KOPT-K1 (cell line): ENCODE measurements around the gene CUTC.
A peak's percentile ranks its signal among the peaks of the same experiment; 100 is the strongest.
"Not testable (repeated sequence)": the region's sequence is repeated elsewhere in the genome, so short reads cannot be mapped to it uniquely, and the experiment has no call there.

ENCODE experiments used
- H3K27ac ChIP-seq: fragments of 200-600 bp; sonication (generic); 2 replicates; pipeline ENCODE4 v1.5.1; 2016; ENCODE audit warnings: antibody characterized with exemption, mild to moderate bottlenecking, low read depth, low read length; ENCODE audit not compliant: poor library complexity, severe bottlenecking
- H3K36me3 ChIP-seq: fragments of 200-600 bp; sonication (generic); 2 replicates; pipeline ENCODE4 v1.5.1; 2017; ENCODE audit warnings: antibody characterized with exemption, mild to moderate bottlenecking, low read length, moderate library complexity; ENCODE audit not compliant: insufficient read depth
- H3K9me3 ChIP-seq: fragments of 200-600 bp; sonication (generic); 2 replicates; pipeline ENCODE4 v1.5.1; 2017; ENCODE audit warnings: antibody characterized with exemption, low read length, mild to moderate bottlenecking; ENCODE audit not compliant: insufficient read depth, poor library complexity, severe bottlenecking

CUTC gene

GRCh38 chr10:99731306-99732032 is 565 bp upstream of the CUTC start:
- no peaks in the 10 kb centered on the region for H3K9me3 ChIP-seq
- peaks cover 32% of the 10 kb centered on the region for H3K36me3 ChIP-seq
- H3K27ac ChIP-seq, result peak overlapping the region; percentile 84

- H3K27ac ChIP-seq, result no peak overlapping the region
- no peaks in the 10 kb centered on the region for H3K9me3 ChIP-seq
- peaks cover 33% of the 10 kb centered on the region for H3K36me3 ChIP-seq
These were observed 1.3 kb downstream of the CUTC start for GRCh38 chr10:99733366-99733765.

- peaks cover 37% of the 10 kb centered on the region for H3K36me3 ChIP-seq
- not testable (repeated sequence) for H3K9me3 ChIP-seq, H3K27ac ChIP-seq
These were observed 2.1 kb downstream of the CUTC start for GRCh38 chr10:99734111-99734510.

GRCh38 chr10:99740260-99740659 is 8.2 kb downstream of the CUTC start:
- H3K9me3 ChIP-seq, result peaks cover 28% of the 10 kb centered on the region
- no peak overlapping the region for H3K27ac ChIP-seq
- H3K36me3 ChIP-seq, result peaks cover 98% of the 10 kb centered on the region

GRCh38 chr10:99740933-99741559 is 9.0 kb downstream of the CUTC start:
- H3K9me3 ChIP-seq, result peaks cover 28% of the 10 kb centered on the region

GRCh38 chr10:99742254-99742653 is 10.2 kb downstream of the CUTC start:
- Histone ChIP-seq H3K27ac (no peak overlapping the region), H3K36me3 (peaks cover 98% of the 10 kb centered on the region), H3K9me3 (peaks cover 28% of the 10 kb centered on the region)

More at GRCh38 chr10:99740933-99741559, 9.0 kb downstream of the CUTC start:
- Histone ChIP-seq H3K27ac (no peak overlapping the region), H3K36me3 (peaks cover 100% of the 10 kb centered on the region)

GRCh38 chr10:99742701-99743100 is 10.7 kb downstream of the CUTC start:
- Histone ChIP-seq H3K27ac (no peak overlapping the region), H3K9me3 (peaks cover 28% of the 10 kb centered on the region), H3K36me3 (peaks cover 98% of the 10 kb centered on the region)

GRCh38 chr10:99743841-99744240 is 11.8 kb downstream of the CUTC start:
- Histone ChIP-seq H3K27ac (no peak overlapping the region), H3K36me3 (peaks cover 98% of the 10 kb centered on the region), H3K9me3 (peaks cover 28% of the 10 kb centered on the region)

- H3K27ac ChIP-seq, H3K9me3 ChIP-seq: not testable (repeated sequence)
- H3K36me3 ChIP-seq, result peaks cover 98% of the 10 kb centered on the region
These were observed 14.1 kb downstream of the CUTC start for GRCh38 chr10:99746166-99746565.

- H3K27ac ChIP-seq, result no peak overlapping the region
- peaks cover 96% of the 10 kb centered on the region for H3K36me3 ChIP-seq
- no peaks in the 10 kb centered on the region for H3K9me3 ChIP-seq
These were observed 16.9 kb downstream of the CUTC start for GRCh38 chr10:99748823-99749451.

- H3K36me3 ChIP-seq, result peaks cover 96% of the 10 kb centered on the region
These were observed 18.6 kb downstream of the CUTC start for GRCh38 chr10:99750641-99751040.

GRCh38 chr10:99754670-99755069 is 22.6 kb downstream of the CUTC start:
- peaks cover 98% of the 10 kb centered on the region for H3K36me3 ChIP-seq
- no peaks in the 10 kb centered on the region for H3K9me3 ChIP-seq
- no peak overlapping the region for H3K27ac ChIP-seq

More at GRCh38 chr10:99750641-99751040, 18.6 kb downstream of the CUTC start:
- Histone ChIP-seq H3K9me3 (no peaks in the 10 kb centered on the region), H3K27ac (no peak overlapping the region)

- H3K27ac ChIP-seq, result no peak overlapping the region
- H3K36me3 ChIP-seq, result peaks cover 98% of the 10 kb centered on the region
- no peaks in the 10 kb centered on the region for H3K9me3 ChIP-seq
These were observed 24.1 kb downstream of the CUTC start for GRCh38 chr10:99756159-99756558.

GRCh38 chr10:99758211-99758891 is 26.3 kb downstream of the CUTC start:
- Histone ChIP-seq H3K27ac (no peak overlapping the region), H3K36me3 (peaks cover 83% of the 10 kb centered on the region), H3K9me3 (no peaks in the 10 kb centered on the region)

GRCh38 chr10:99760321-99760720 is 28.3 kb downstream of the CUTC start:
- Histone ChIP-seq H3K27ac (no peak overlapping the region), H3K36me3 (peaks cover 64% of the 10 kb centered on the region)

More at GRCh38 chr10:99760321-99760720, 28.3 kb downstream of the CUTC start:
- H3K9me3 ChIP-seq, result no peaks in the 10 kb centered on the region
